HepG2 (cell line): ENCODE results near the gene COL27A1. TPM values are rescaled to one million over a fixed set of nuclear protein-coding genes. Genes with fewer than 3 reads are reported as not detected.
A peak's percentile ranks its signal among the peaks of the same experiment; 100 is the strongest.

Source experiments
- ATAC-seq: fragments of 200-7000 bp; cut with Tn5 transposase; 3 replicates; pipeline ENCODE4 v1.9.1; 2020; ENCODE audit warnings: mild to moderate bottlenecking, moderate library complexity
- BruUV-seq: library from RNA; stranded (reverse); fragments of 400-500 nt; replicated peaks from 2 replicates; lab custom pipeline; 2021; lab: Mats Ljungman, UMichigan
- CTCF ChIA-PET: fragments of 300-600 bp; formaldehyde crosslinking; extraction: SDS; loops from one replicate; lab custom pipeline; 2021; ENCODE audit warnings: low total read pairs, inconsistent platforms, low intra/inter-chr PET ratio; lab: Yijun Ruan, JAX
- POLR2A ChIA-PET: fragments of 350-600 bp; sonication (Branson Sonifier 250); formaldehyde crosslinking; loops from one replicate; lab custom pipeline; 2020; ENCODE audit warnings: antibody characterized with exemption, inconsistent platforms; lab: Yijun Ruan, JAX
- DNase-seq: peaks from one replicate; pipeline ENCODE4 v3.0.0-alpha.2; 2015; ENCODE audit warnings: low spot score
- FAIRE-seq: peaks from 3 replicates; lab custom pipeline; 2011; peaks lifted over from hg19 to GRCh38; lab: Jason Lieb, UNC
- H2AFZ ChIP-seq: one replicate; pipeline ENCODE4 v1.6.1; 2011; ENCODE audit warnings: low read length, inconsistent platforms
- H3K27ac ChIP-seq: fragments of 300-600 bp; 3 replicates; pipeline ENCODE4 v1.8.0; 2011; ENCODE audit warnings: mixed run types, mild to moderate bottlenecking, mixed read lengths, low read length, inconsistent platforms; ENCODE audit not compliant: insufficient read depth; ENCODE audit errors: extremely low read length
- H3K27me3 ChIP-seq, 2 experiments: fragments of 200-600 bp in 1 of 2; 2 replicates in 1 of 2; 3 replicates in 1 of 2; pipeline versions ENCODE4 v1.6.0 to v1.8.0; 2011; ENCODE audit warnings: low read length in 2 of 2, mild to moderate bottlenecking in 2 of 2, moderate library complexity in 2 of 2, inconsistent platforms in 1 of 2; ENCODE audit not compliant: insufficient read depth in 2 of 2, control insufficient read depth in 1 of 2
- H3K36me3 ChIP-seq, 2 experiments: fragments of 200-600 bp in 1 of 2; replicated peaks in 1 of 2; 2 replicates in 1 of 2; 3 replicates in 1 of 2; pipeline versions ENCODE4 v1.5.1 to v1.8.0; 2011; ENCODE audit warnings: low read length in 2 of 2, inconsistent platforms in 1 of 2; ENCODE audit not compliant: insufficient read depth in 2 of 2, control insufficient read depth in 1 of 2
- H3K4me1 ChIP-seq: 2 replicates; pipeline ENCODE4 v1.5.1; 2012; ENCODE audit warnings: low read length, inconsistent platforms; ENCODE audit not compliant: insufficient read depth
- H3K4me2 ChIP-seq: 2 replicates; pipeline ENCODE4 v1.6.0; 2011; ENCODE audit warnings: low read depth, low read length, inconsistent platforms
- H3K4me3 ChIP-seq, 3 experiments: fragments of 200-600 bp in 1 of 3; sonication (generic), shearing (Covaris generic) in 1 of 3; replicated peaks in 1 of 3; 2 replicates each; pipeline ENCODE4 v1.5.1; 2011 to 2016; ENCODE audit warnings: low read length in 3 of 3, inconsistent platforms in 2 of 3, low read depth in 2 of 3, mild to moderate bottlenecking in 2 of 3, control low read depth in 1 of 3, mixed read lengths in 1 of 3; ENCODE audit not compliant: insufficient read depth in 1 of 3
- H3K79me2 ChIP-seq: one replicate; pipeline ENCODE4 v1.6.1; 2011; ENCODE audit warnings: low read length, inconsistent platforms; ENCODE audit not compliant: insufficient read depth
- H3K9ac ChIP-seq: 2 replicates; pipeline ENCODE4 v1.6.0; 2011; ENCODE audit warnings: mild to moderate bottlenecking, low read depth, low read length, inconsistent platforms; ENCODE audit not compliant: insufficient read depth
- H3K9me3 ChIP-seq: 2 replicates; pipeline ENCODE4 v1.5.1; 2012; ENCODE audit warnings: mild to moderate bottlenecking, low read length
- H4K20me1 ChIP-seq: 2 replicates; pipeline ENCODE4 v1.6.0; 2011; ENCODE audit warnings: inconsistent platforms, mild to moderate bottlenecking, low read length, moderate library complexity; ENCODE audit not compliant: insufficient read depth
- ARNTL ChIP-seq: sonication (generic); formaldehyde crosslinking; IDR thresholded peaks from 2 replicates; pipeline ENCODE4 v1.4.0; 2020; ENCODE audit warnings: mild to moderate bottlenecking, missing genetic modification reagents
- ASH2L ChIP-seq: fragments of 300-600, 200-600 bp; sonication (generic); IDR thresholded peaks from 2 replicates; pipeline ENCODE4 v1.7.0; 2017; ENCODE audit warnings: low read depth, mild to moderate bottlenecking, moderate library complexity, mixed read lengths, low read length; ENCODE audit not compliant: insufficient read length
- ATF5 ChIP-seq: sonication (generic); formaldehyde crosslinking; IDR thresholded peaks from 2 replicates; pipeline ENCODE4 v1.4.0; 2020; ENCODE audit warnings: mild to moderate bottlenecking, low read depth, missing genetic modification reagents
- EHMT2 ChIP-seq: fragments of 200-600 bp; sonication (generic); IDR thresholded peaks from 2 replicates; pipeline ENCODE4 v1.7.0; 2017; ENCODE audit warnings: antibody characterized with exemption, low read depth, low read length, borderline replicate concordance
- ERF ChIP-seq: IDR thresholded peaks from 2 replicates; pipeline ENCODE4 v1.6.1; 2018; ENCODE audit warnings: missing biosample characterization, missing genetic modification reagents
- GZF1 ChIP-seq: sonication (generic); formaldehyde crosslinking; IDR thresholded peaks from 2 replicates; pipeline ENCODE4 v1.5.1; 2020; ENCODE audit warnings: mild to moderate bottlenecking, missing genetic modification reagents
- KAT8 ChIP-seq: IDR thresholded peaks from 2 replicates; pipeline ENCODE4 v1.6.1; 2016; ENCODE audit warnings: missing genetic modification reagents, missing compliant biosample characterization
- MIXL1 ChIP-seq: IDR thresholded peaks from 2 replicates; pipeline ENCODE4 v1.6.1; 2016
- RERE ChIP-seq: IDR thresholded peaks from 2 replicates; pipeline ENCODE4 v1.6.1; 2016; ENCODE audit warnings: low read depth, missing genetic modification reagents, missing compliant biosample characterization
- RXRA ChIP-seq: sonication (generic); formaldehyde crosslinking; IDR thresholded peaks from 2 replicates; pipeline ENCODE4 v1.5.1; 2020; ENCODE audit warnings: missing genetic modification reagents
- SAP130 ChIP-seq: IDR thresholded peaks from 2 replicates; pipeline ENCODE4 v1.6.1; 2016; ENCODE audit warnings: low read depth
- SIN3A ChIP-seq: IDR thresholded peaks from 2 replicates; pipeline ENCODE4 v1.6.1; 2011; ENCODE audit warnings: low read depth, mild to moderate bottlenecking, control low read depth, low read length, borderline replicate concordance
- TBX2 ChIP-seq: sonication (generic); formaldehyde crosslinking; IDR thresholded peaks from 2 replicates; pipeline ENCODE4 v1.5.0; 2020; ENCODE audit warnings: missing genetic modification reagents, mild to moderate bottlenecking, borderline replicate concordance
- ZFP62 ChIP-seq: sonication (generic); formaldehyde crosslinking; IDR thresholded peaks from 2 replicates; pipeline ENCODE4 v1.4.0; 2020; ENCODE audit warnings: missing genetic modification reagents
- ZKSCAN1 ChIP-seq: fragments of 150-350 bp; IDR thresholded peaks from 2 replicates; pipeline ENCODE4 v1.6.1; 2014; ENCODE audit warnings: low read length
- ZNF343 ChIP-seq: sonication (generic); formaldehyde crosslinking; IDR thresholded peaks from 2 replicates; pipeline ENCODE4 v1.4.0; 2020; ENCODE audit warnings: mild to moderate bottlenecking, missing genetic modification reagents
- ZNF383 ChIP-seq: sonication (generic); formaldehyde crosslinking; IDR thresholded peaks from 2 replicates; pipeline ENCODE4 v1.4.0; 2020; ENCODE audit warnings: missing genetic modification reagents, mild to moderate bottlenecking, borderline replicate concordance
- ZNF780A ChIP-seq: sonication (generic); formaldehyde crosslinking; IDR thresholded peaks from 2 replicates; pipeline ENCODE4 v1.8.0; 2022; ENCODE audit warnings: mild to moderate bottlenecking, missing genetic modification reagents, moderate library complexity
- WGBS: methylation state at CpG from one replicate; pipeline ENCODE4 v1.1.6; 2017; ENCODE audit warnings: low lambda C conversion rate; 5-methylcytosine and 5-hydroxymethylcytosine counted together
- in situ Hi-C: cut with HindIII; loops from 2 replicates; pipeline ENCODE4 v1.10.0; 2017; ENCODE audit warnings: low pct_unique_long_range_greater_than_20kb; ENCODE audit not compliant: extremely low pct_ligation_motif_present
- intact Hi-C: fragments of 100-400 bp; cut with micrococcal nuclease; formaldehyde crosslinking; loops from one replicate; pipeline ENCODE4 v1.10.0; 2022; ENCODE audit not compliant: unreplicated experiment
- polyA plus RNA-seq, 8 experiments: library from polyadenylated mRNA; depleted of rRNA in 3 of 8; stranded (reverse) in 7 of 8; unstranded in 1 of 8; fragments of >200 nt; fragmentation: Illumina TruSeq in 4 of 8; extraction: Trizol in 4 of 8; gene quantifications; 2 replicates each; pipeline versions ENCODE4 v1.2.1 to v1.2.3, GENCODE V29; 2011 to 2016; ENCODE audit warnings: low read depth in 4 of 8, missing spikeins in 1 of 8, mixed read lengths in 1 of 8; ENCODE audit not compliant: insufficient read depth in 1 of 8
- total RNA-seq, 5 experiments: library from RNA; depleted of rRNA; stranded (reverse); fragments of >200 nt; fragmentation: Illumina TruSeq; extraction: Trizol; gene quantifications; 2 replicates each; pipeline ENCODE4 v1.2.3, GENCODE V29; 2016; ENCODE audit warnings: low read depth in 1 of 5

The COL27A1 gene
- total and polyA plus RNA-seq, 2 of the 13 experiments (the other 11 are each of a cell fraction or from before 2014, with no cell fraction given), result 71.3 to 89.1 TPM

- intact Hi-C loops, result loop anchor here (1.0 kb wide), 2 partner anchors 36 to 46 kb away; no protein-coding TSS in a partner anchor
- H4K20me1 ChIP-seq, result peaks cover 26% of the 10 kb centered on the region
- H3K4me3 ChIP-seq, result peak overlapping the region; percentile 78 to 100 (median 94)
- peak; percentile 80 for ATAC-seq
- peak overlapping the region; percentile 80 for H3K27ac ChIP-seq
- TSS peak; percentile 45 for BruUV-seq
- CTCF ChIA-PET, result interaction anchor here (1.7 to 4.2 kb wide), 2 partner anchors 46 to 71 kb away, joined by 6 to 63 read pairs; no protein-coding TSS in a partner anchor
- 2% methylated on average over 24 of the region's 80 CpGs for WGBS
- H3K36me3 ChIP-seq, result peaks cover 3 to 17% of the 10 kb centered on the region in 2 experiments; a peak in 4 of 5 replicates
- H3K9me3 ChIP-seq, result no peaks in the 10 kb centered on the region
- peak; percentile 93 for FAIRE-seq
- POLR2A ChIA-PET, result interaction anchor here (0.8 to 13.2 kb wide), 13 partner anchors 10 to 137 kb away, joined by 3 to 252 read pairs (median 15); partner anchors contain the start of genes AMBP and KIF12
- no peak overlapping the region for H2AFZ ChIP-seq
- H3K79me2 ChIP-seq, result peaks cover 45% of the 10 kb centered on the region
- peak overlapping the region; percentile 84 for H3K9ac ChIP-seq
- peak; percentile 95 for DNase-seq
- H3K4me2 ChIP-seq, result peak overlapping the region; percentile 94
- peaks cover 52% of the 10 kb centered on the region for H3K4me1 ChIP-seq
- peaks cover 0 to 4% of the 10 kb centered on the region in 2 experiments; a peak in 1 of 5 replicates for H3K27me3 ChIP-seq
- in situ Hi-C loops, result no loop called here
- TF ChIP-seq SIN3A (peak; percentile 39; the same call in 1 of the 2 replicates), TBX2 (CRISPR knock-in tag) (peak; percentile 94), ASH2L (peak; percentile 82), GZF1 (CRISPR knock-in tag) (0 out of 2 replicates have a peak, but pooled peaks have one; percentile 31), RERE (CRISPR knock-in tag) (0 out of 2 replicates have a peak, but pooled peaks have one; percentile 54), ZNF780A (CRISPR knock-in tag) (peak; percentile 72), ZNF383 (no peak; the same call in 1 of the 2 replicates), ZNF343 (0 out of 2 replicates have a peak, but pooled peaks have one; percentile 84), ARNTL (CRISPR knock-in tag) (peak; percentile 90), EHMT2 (no peak), MIXL1 (CRISPR knock-in tag) (no peak), ZFP62 (CRISPR knock-in tag) (no peak), ERF (CRISPR knock-in tag) (0 out of 2 replicates have a peak, but pooled peaks have one; percentile 67), KAT8 (CRISPR knock-in tag) (peak; percentile 54), RXRA (CRISPR knock-in tag) (peak; percentile 64), ZKSCAN1 (no peak), ATF5 (CRISPR knock-in tag) (0 out of 2 replicates have a peak, but pooled peaks have one; percentile 33), SAP130 (peak; percentile 79)
These were observed 1.4 kb upstream of the COL27A1 start for GRCh38 chr9:114153761-114154599.
